Body of pancreas (tissue), 4 donors: ENCODE results near the gene SREBF1. TPM values are rescaled to one million over a fixed set of nuclear protein-coding genes. Genes with fewer than 3 reads are reported as not detected.

ENCODE experiments used
- ATAC-seq: fragments of 150-250 bp; one replicate; pipeline ENCODE4 v1.9.1; 2016
- DNase-seq, 4 donors: peaks; one replicate each; pipeline ENCODE4 v3.0.0-alpha.2; 2019
- H3K27ac ChIP-seq, 4 donors: fragments of 200-600 bp; sonication (generic); 1 replicate in 3 of 4; 2 replicates in 1 of 4; pipeline versions ENCODE4 v1.5.1 to v1.6.1; 2016 to 2019; ENCODE audit warnings: mild to moderate bottlenecking in 1 of 4, mixed read lengths in 1 of 4, moderate library complexity in 1 of 4
- H3K27me3 ChIP-seq, 2 donors: fragments of 200-600 bp; sonication (generic); one replicate each; pipeline ENCODE4 v1.6.0; 2016; ENCODE audit warnings: mild to moderate bottlenecking in 1 of 2
- H3K36me3 ChIP-seq, 2 donors: fragments of 200-600 bp; sonication (generic); replicated peaks in 1 of 2; 2 replicates each; pipeline ENCODE4 v1.5.1; 2016; ENCODE audit warnings: low read depth in 2 of 2; ENCODE audit not compliant: insufficient read depth in 1 of 2
- H3K4me1 ChIP-seq: fragments of 200-600 bp; sonication (generic); one replicate; pipeline ENCODE4 v1.6.0; 2016
- H3K4me3 ChIP-seq, 2 donors: fragments of 200-600 bp; sonication (generic); 1 replicate in 1 of 2; 2 replicates in 1 of 2; pipeline ENCODE4 v1.5.1; 2016 to 2019
- H3K9me3 ChIP-seq, 3 donors: fragments of 200-600 bp; sonication (generic); 1 replicate in 2 of 3; 2 replicates in 1 of 3; pipeline ENCODE4 v1.5.1; 2016
- CTCF ChIP-seq, 7 experiments: fragments of 450-650 bp in 4 of 7; fragments of 200-600 bp in 3 of 7; sonication (generic) in 3 of 7; IDR thresholded peaks; one replicate each; pipeline ENCODE4 v1.5.1; 2016 to 2019; ENCODE audit warnings: antibody characterized with exemption in 7 of 7
- POLR2A ChIP-seq, 3 donors: fragments of 450-650 bp; IDR thresholded peaks; one replicate each; pipeline ENCODE4 v1.6.1; 2016; ENCODE audit warnings: antibody characterized with exemption in 3 of 3, mild to moderate bottlenecking in 2 of 3
- WGBS, 2 donors: methylation state at CpG; one replicate each; pipeline ENCODE4 v1.1.5; 2017; 5-methylcytosine and 5-hydroxymethylcytosine counted together
- intact Hi-C: fragments of 100-400 bp; cut with DNase I; formaldehyde crosslinking; loops from one replicate; pipeline ENCODE4 v1.15.1; 2023
- total RNA-seq, 2 donors: library from RNA; depleted of rRNA; stranded (reverse); fragments of >200 nt; gene quantifications; one replicate each; pipeline ENCODE4 v1.1.0, GENCODE V29; 2016

SREBF1 gene
- total RNA-seq, 2 donors from 2014 or later: 22.3 to 88.0 TPM

GRCh38 chr17:17823433-17824118 is 13.2 kb downstream of the SREBF1 start:
- H3K4me1 ChIP-seq: peaks cover 71% of the 10 kb centered on the region
- ATAC-seq: peak; percentile 91
- WGBS, 2 donors: 2 to 3% methylated on average over 18 to 65 of the region's 69 CpGs

GRCh38 chr17:17822616-17823015 is 14.2 kb downstream of the SREBF1 start:
- Histone ChIP-seq H3K4me3 (no peak overlapping the region), H3K4me1 (peaks cover 75% of the 10 kb centered on the region), H3K9me3 (no peaks in the 10 kb centered on the region), H3K27me3 (no peaks in the 10 kb centered on the region), H3K27ac (peak overlapping the region in 3 of 4 donors; percentile 58 to 73 (median 61)), H3K36me3 (peaks cover 0 to 6% of the 10 kb centered on the region in 2 donors)
- ATAC-seq: no peak
- DNase-seq: no peak
- intact Hi-C loops: no loop called here
- 6 to 28% methylated on average over 3 of the region's 3 CpGs for WGBS, 2 donors
- TF ChIP-seq POLR2A (IDR thresholded peaks at IDR 0.05): no peak
- no peak for TF ChIP-seq CTCF (IDR thresholded peaks at IDR 0.05)

More at GRCh38 chr17:17823433-17824118, 13.2 kb downstream of the SREBF1 start:
- H3K36me3 ChIP-seq: peaks cover 0 to 6% of the 10 kb centered on the region in 2 donors
- peak overlapping the region; percentile 48 to 88 (median 84) for H3K27ac ChIP-seq
- intact Hi-C loops: no loop called here
- no peaks in the 10 kb centered on the region for H3K9me3 ChIP-seq
- H3K4me3 ChIP-seq: no peak overlapping the region
- no peak for TF ChIP-seq POLR2A (IDR thresholded peaks at IDR 0.05)
- TF ChIP-seq CTCF (IDR thresholded peaks at IDR 0.05): no peak
- H3K27me3 ChIP-seq: no peaks in the 10 kb centered on the region
- DNase-seq: peak; percentile 88 to 91 (median 89)

- H3K9me3 ChIP-seq: no peaks in the 10 kb centered on the region
- no peak overlapping the region for H3K4me3 ChIP-seq
- H3K27ac ChIP-seq: peak overlapping the region in 3 of 4 donors; percentile 58 to 73 (median 61)
- peaks cover 0 to 6% of the 10 kb centered on the region in 2 donors for H3K36me3 ChIP-seq
- ATAC-seq: peak; percentile 36
- TF ChIP-seq CTCF (IDR thresholded peaks at IDR 0.05) (no peak), POLR2A (IDR thresholded peaks at IDR 0.05) (no peak)
- peaks cover 75% of the 10 kb centered on the region for H3K4me1 ChIP-seq
- no peaks in the 10 kb centered on the region for H3K27me3 ChIP-seq
- intact Hi-C loops: no loop called here
- WGBS, 2 donors: 38 to 44% methylated on average over 1 of the region's 1 CpG
- peak; percentile 78 to 91 (median 86) for DNase-seq
Measured at GRCh38 chr17:17822189-17822588, 14.6 kb downstream of the SREBF1 start.

- intact Hi-C loops: no loop called here
- peaks cover 68% of the 10 kb centered on the region for H3K4me1 ChIP-seq
- peaks cover 0 to 6% of the 10 kb centered on the region in 2 donors for H3K36me3 ChIP-seq
- H3K4me3 ChIP-seq: no peak overlapping the region
- TF ChIP-seq POLR2A (IDR thresholded peaks at IDR 0.05) (no peak), CTCF (IDR thresholded peaks at IDR 0.05) (no peak)
- no peaks in the 10 kb centered on the region for H3K27me3 ChIP-seq
- 84 to 85% methylated on average over 4 to 7 of the region's 7 CpGs for WGBS, 2 donors
- ATAC-seq: no peak
- no peak for DNase-seq
- peak overlapping the region in 1 of 4 donors; percentile 25 for H3K27ac ChIP-seq
- H3K9me3 ChIP-seq: no peaks in the 10 kb centered on the region
Measured at GRCh38 chr17:17820463-17821158, 16.2 kb downstream of the SREBF1 start.
